Mesodermal cell (in vitro differentiated cells): ENCODE measurements around the gene NINJ1.

ENCODE experiments used
- H3K27ac ChIP-seq: 2 replicates; pipeline ENCODE4 v1.7.0; 2013; ENCODE audit warnings: mild to moderate bottlenecking, low read depth, low read length, moderate library complexity; ENCODE audit not compliant: severe bottlenecking
- H3K36me3 ChIP-seq: 2 replicates; pipeline ENCODE4 v1.7.1; 2013; ENCODE audit warnings: mild to moderate bottlenecking, low read length, moderate library complexity; ENCODE audit not compliant: control insufficient read depth, insufficient read depth
- H3K4me1 ChIP-seq: one replicate; pipeline ENCODE4 v1.7.1; 2013; ENCODE audit warnings: mild to moderate bottlenecking, low read length; ENCODE audit not compliant: insufficient read depth, control insufficient read depth, poor library complexity, severe bottlenecking
- H3K4me3 ChIP-seq: 2 replicates; pipeline ENCODE4 v1.7.0; 2013; ENCODE audit warnings: low read length, control low read depth, mild to moderate bottlenecking; ENCODE audit not compliant: insufficient read depth, poor library complexity, severe bottlenecking; ENCODE audit errors: extremely low read depth
- H3K9me3 ChIP-seq: 2 replicates; pipeline ENCODE4 v1.7.1; 2013; ENCODE audit warnings: mild to moderate bottlenecking, low read length, moderate library complexity; ENCODE audit not compliant: control insufficient read depth
- WGBS, 2 experiments: methylation state at CpG; one replicate each; pipeline ENCODE4 v1.1.5; 2013; ENCODE audit warnings: missing lambda C conversion rate in 2 of 2; ENCODE audit not compliant: insufficient coverage in 2 of 2; 5-methylcytosine and 5-hydroxymethylcytosine counted together

Gene NINJ1

DNA sequence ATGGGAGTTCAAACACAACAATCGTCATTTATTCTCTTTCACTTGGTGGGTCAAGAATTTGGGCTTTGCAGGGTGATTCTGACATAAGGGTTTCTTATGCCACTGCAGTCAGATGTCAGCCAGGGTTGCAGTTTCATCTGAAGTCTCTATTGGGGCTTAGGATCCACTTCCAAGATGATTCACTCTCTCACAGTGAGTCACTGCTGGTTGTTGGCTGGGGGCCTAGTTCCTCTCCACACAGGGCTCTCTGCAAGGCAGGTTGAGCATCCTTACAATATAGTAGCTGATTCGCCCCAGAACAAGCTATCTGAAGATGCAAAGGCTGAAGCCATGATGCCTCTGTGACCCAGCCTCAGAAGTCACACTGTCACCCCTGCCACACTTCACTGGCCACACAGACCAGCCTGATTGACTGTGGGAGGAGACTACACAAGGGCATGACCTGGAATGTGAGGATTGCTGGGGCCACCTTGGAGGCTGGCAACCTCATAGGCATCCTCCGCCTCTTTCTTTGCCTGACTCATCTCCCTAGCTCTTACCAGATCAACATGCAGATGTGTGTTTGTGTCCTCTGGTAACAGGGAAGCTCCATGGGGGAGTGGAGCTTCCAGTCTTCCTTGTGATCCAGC lies 42.5 kb downstream of the NINJ1 start:
- no peaks in the 10 kb centered on the region for H3K4me1 ChIP-seq
- 100% methylated on average over 1 of the region's 3 CpGs for WGBS, 2 experiments
- peaks cover 10% of the 10 kb centered on the region for H3K9me3 ChIP-seq
- H3K36me3 ChIP-seq = no peaks in the 10 kb centered on the region
- H3K27ac ChIP-seq = no peak overlapping the region
- H3K4me3 ChIP-seq = no peak overlapping the region

DNA sequence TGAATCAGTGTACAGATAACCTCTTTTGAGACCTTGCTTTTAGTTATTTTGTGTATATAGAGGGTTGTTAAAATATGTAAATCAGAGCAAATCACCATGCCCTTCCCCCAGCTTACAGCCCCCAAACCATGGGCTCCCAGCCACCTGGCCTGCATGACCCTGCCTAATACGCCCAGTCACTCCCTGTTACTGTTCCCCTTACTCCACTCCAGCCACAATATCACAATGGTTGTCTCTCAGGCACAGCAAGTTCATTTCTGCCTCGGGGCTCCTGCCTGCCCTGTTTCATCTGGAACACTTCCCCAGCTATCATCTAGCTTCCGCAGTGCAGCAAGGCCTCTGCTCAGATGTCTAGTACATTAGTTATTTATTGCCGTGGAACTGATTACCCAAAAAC lies 43.0 kb downstream of the NINJ1 start:
- WGBS, 2 experiments = 86 to 97% methylated on average over 2 to 4 of the region's 4 CpGs
- H3K27ac ChIP-seq = no peak overlapping the region

DNA sequence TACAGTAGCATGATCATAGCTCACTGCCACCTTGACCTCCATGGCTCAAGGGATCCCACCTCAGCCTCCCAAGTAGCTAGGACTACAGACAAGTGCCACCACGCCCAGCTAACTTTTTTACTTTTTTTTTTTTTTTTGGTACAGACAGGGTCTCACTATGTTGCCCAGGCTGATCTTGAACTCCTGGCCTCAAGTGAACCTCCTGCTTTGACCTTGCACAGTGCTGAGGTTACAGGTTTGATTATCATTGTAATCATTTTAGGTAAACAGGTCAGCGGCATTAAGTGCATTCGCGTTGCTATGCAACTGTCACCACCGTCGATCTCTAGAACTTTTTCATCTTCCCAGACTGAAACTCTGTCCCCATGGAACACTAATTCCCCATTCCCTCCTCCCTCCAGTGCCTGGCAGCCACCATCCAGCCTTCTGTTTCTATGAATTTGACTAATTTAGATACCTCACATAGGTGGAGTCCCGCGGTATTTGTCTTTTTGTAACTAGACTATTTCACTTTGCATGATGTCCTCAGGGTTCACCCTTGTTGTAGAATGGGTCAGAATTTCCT lies 43.9 kb downstream of the NINJ1 start:
- Histone ChIP-seq H3K27ac (no peak overlapping the region), H3K36me3 (no peaks in the 10 kb centered on the region), H3K4me1 (no peaks in the 10 kb centered on the region), H3K4me3 (no peak overlapping the region), H3K9me3 (peaks cover 10% of the 10 kb centered on the region)
- 93 to 97% methylated on average over 3 to 6 of the region's 8 CpGs for WGBS, 2 experiments

More for the DNA sequence above, 43.0 kb downstream of the NINJ1 start:
- Histone ChIP-seq H3K36me3 (no peaks in the 10 kb centered on the region), H3K4me3 (no peak overlapping the region), H3K4me1 (no peaks in the 10 kb centered on the region), H3K9me3 (peaks cover 10% of the 10 kb centered on the region)

DNA sequence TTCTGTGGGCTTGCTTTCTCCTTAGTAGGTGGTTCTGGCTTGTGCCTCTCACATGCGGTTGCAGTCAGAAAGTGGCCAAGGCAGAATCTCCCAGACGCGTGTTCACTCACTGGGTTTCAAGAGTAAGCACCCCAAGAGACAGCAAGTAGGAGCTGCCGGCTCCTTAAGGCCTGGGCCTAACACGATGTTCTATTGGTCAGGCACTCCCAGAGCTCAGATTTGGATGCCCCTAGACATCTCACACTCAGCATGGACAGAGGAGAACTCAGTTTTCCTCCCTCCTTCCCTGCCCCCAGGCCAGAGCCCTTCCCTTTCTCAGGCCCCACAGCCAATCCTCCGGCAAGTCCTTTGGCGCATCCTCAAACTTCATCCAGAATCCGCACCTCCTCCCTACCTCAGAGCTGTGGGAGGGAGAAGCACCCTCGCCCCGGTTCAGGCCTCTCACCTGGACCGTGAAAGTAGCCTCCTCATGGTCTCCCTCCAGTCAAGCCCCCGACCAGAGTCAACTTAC lies 44.5 kb downstream of the NINJ1 start:
- Histone ChIP-seq H3K27ac (no peak overlapping the region), H3K4me3 (no peak overlapping the region), H3K9me3 (peaks cover 10% of the 10 kb centered on the region), H3K4me1 (no peaks in the 10 kb centered on the region), H3K36me3 (no peaks in the 10 kb centered on the region)
- WGBS, 2 experiments = 95% methylated on average over 8 to 11 of the region's 12 CpGs

DNA sequence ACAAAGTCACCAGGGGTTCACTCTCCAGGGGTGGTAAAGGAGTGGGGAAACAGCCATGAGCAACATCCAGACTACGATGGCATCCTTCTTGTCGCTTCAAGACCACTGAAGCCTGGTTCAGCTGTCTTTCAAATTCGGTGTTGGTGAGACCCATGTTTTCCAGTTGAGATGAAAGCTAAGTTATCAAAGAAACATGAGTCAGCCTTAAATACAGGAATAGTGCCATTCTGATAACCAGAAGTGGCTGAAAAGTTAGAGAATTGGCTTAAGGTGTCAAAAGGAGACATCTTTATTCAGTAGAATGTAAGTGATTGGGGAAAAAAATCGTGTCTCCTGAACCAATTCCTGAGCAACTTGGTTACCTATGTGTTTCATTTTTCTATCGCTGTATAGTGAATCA lies 45.0 kb downstream of the NINJ1 start:
- peaks cover 10% of the 10 kb centered on the region for H3K9me3 ChIP-seq
- no peaks in the 10 kb centered on the region for H3K4me1 ChIP-seq
- H3K36me3 ChIP-seq = no peaks in the 10 kb centered on the region
- no peak overlapping the region for H3K27ac ChIP-seq
- no peak overlapping the region for H3K4me3 ChIP-seq
- WGBS, 2 experiments = 88 to 98% methylated on average over 4 to 5 of the region's 5 CpGs

DNA sequence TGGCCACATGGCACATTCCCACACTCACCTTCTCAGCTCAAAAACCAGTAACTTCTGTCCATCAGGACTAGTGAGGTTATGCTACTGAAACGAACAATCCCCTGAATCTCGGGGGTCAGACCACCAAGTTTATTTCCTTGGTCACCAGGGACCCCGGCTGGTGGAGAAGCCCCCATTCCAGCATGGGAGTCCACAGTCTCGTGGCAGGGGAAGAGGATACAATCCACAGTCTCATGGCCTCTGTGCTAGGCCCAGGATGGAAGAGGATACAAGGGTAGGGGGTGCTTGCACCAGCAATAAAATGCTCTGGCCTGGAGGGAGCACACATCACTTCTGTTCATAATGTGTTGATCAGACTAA lies 45.4 kb downstream of the NINJ1 start:
- Histone ChIP-seq H3K4me1 (no peaks in the 10 kb centered on the region), H3K36me3 (no peaks in the 10 kb centered on the region), H3K27ac (no peak overlapping the region), H3K4me3 (no peak overlapping the region), H3K9me3 (peaks cover 10% of the 10 kb centered on the region)
- WGBS, 2 experiments = 89 to 94% methylated on average over 3 to 4 of the region's 4 CpGs

DNA sequence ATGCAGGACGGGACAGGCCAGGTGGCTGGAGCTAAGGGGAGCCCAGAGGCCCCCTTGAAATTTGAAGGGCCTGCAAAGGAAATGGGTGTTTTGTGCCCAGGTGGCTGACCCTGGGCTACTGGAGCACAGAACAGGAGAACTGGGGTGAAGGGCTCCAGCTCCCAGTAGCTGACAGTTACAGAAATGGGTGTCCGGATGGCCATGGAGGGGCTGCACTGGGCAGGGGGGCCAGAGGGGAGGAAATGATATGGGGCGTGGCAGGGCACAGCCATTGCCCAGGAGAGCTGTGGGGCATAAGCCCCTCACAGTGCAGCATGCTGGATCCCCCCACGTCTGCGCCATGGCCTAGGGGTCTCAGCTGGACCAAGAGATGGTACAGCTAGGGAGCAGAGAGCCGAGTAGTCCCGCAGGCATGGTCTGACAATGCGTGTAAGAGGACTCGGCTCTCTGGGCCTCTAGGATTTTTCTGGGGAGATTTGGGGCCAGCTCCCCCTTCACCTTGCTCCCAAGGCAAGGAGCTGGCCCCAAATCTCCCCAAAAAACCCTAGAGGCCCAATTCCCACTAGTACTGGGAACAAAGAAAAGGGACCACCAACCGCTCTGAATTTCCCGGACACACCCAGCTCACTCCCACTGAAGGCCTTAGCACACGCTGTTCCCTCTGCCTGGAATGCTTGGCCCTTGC lies 45.9 kb downstream of the NINJ1 start:
- WGBS, 2 experiments = 92 to 96% methylated on average over 10 to 12 of the region's 12 CpGs

DNA sequence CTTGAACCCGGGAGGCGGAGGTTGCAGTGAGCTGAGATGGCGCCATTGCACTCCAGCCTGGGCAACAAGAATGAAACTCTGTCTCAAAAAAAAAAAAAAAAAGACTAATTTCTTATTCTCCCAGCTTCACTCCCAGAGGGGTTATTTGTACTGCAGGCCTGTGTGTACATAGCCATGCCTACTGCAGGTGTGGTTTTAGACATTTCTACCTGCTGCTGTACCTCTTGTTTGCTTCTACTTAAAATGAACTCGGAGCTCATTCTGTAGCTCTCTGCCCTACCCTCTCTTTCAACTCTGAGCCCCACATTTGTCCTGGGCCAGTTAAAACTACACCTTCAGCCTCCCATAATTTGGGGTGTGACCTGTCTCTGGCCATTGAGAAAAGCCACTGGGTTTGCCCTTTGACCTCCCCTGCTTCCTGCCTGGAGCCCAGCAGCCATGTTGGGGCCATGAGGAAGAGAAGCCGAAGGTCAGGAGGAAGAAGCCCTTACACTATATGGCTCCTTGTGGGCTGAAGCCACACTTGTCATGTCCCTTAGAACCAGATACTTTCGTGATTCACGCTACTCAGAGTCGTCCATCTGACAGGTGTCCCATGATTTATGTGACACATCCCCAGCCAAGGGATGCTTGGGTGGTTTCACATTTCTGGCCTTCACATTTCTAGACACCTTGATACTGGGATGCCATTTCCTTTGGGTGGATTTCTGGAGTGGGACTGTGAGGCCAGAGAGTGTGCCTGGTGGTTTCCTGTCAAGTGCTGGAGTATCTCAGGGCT lies 47.4 kb downstream of the NINJ1 start:
- Histone ChIP-seq H3K4me1 (no peaks in the 10 kb centered on the region), H3K9me3 (peaks cover 10% of the 10 kb centered on the region), H3K36me3 (no peaks in the 10 kb centered on the region), H3K27ac (no peak overlapping the region), H3K4me3 (no peak overlapping the region)
- 95 to 96% methylated on average over 2 to 7 of the region's 8 CpGs for WGBS, 2 experiments

More for the DNA sequence above, 45.9 kb downstream of the NINJ1 start:
- Histone ChIP-seq H3K9me3 (peaks cover 10% of the 10 kb centered on the region), H3K4me3 (no peak overlapping the region), H3K4me1 (no peaks in the 10 kb centered on the region), H3K36me3 (no peaks in the 10 kb centered on the region), H3K27ac (no peak overlapping the region)

DNA sequence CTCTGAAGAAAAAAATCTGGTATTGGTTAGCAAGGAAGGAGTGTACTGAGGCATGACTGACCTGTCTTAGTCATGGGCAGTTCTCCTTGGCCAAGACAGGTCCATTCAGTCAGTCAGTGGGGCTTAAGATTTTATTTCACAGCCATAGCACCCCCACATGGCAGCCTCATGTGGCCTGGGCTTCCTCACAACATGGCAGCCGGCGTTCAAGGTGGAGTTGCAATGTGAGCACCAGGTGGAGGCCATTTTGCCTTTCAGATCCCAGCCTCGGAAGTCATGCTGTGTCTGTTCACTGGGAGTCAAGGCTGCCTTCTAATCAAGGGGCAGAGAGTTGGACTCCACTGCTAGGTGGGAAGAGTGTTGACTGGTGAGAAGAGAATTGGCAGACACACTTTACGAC lies 48.4 kb downstream of the NINJ1 start:
- Histone ChIP-seq H3K9me3 (peaks cover under 1% of the 10 kb centered on the region), H3K36me3 (no peaks in the 10 kb centered on the region), H3K4me1 (no peaks in the 10 kb centered on the region), H3K27ac (no peak overlapping the region), H3K4me3 (no peak overlapping the region)
- WGBS, 2 experiments = 90 to 100% methylated on average over 3 of the region's 4 CpGs

DNA sequence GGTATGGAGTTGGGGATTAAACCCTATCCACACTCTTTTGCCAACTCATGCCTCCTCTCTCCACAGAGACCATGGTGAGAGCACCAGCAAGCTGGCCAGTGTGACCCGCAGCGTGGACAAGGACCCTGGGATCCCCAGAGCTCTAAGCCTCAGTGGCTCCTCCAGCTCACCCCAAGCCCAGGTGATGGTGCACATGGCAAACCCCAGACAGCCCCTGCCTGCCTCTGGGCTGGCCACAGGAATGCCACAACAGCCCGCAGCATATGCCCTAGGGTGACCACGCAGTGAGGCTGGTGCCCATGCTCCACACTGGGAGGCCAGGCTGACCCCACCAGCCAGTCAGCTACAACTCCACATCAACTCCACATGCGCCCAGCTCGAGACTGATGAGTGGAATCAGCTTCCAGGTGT lies 49.6 kb downstream of the NINJ1 start:
- H3K36me3 ChIP-seq = no peaks in the 10 kb centered on the region
- 88 to 96% methylated on average over 4 to 6 of the region's 6 CpGs for WGBS, 2 experiments

More for the DNA sequence above, 49.6 kb downstream of the NINJ1 start:
- Histone ChIP-seq H3K4me1 (no peaks in the 10 kb centered on the region), H3K4me3 (no peak overlapping the region), H3K9me3 (no peaks in the 10 kb centered on the region), H3K27ac (no peak overlapping the region)
